ENCODE results near the gene RAB43. TPM values are rescaled to one million over a fixed set of nuclear protein-coding genes. Genes with fewer than 3 reads are reported as not detected.
"Not testable (repeated sequence)": the region's sequence is repeated elsewhere in the genome, so short reads cannot be mapped to it uniquely, and the experiment has no call there.

Gene RAB43
- total RNA-seq, 6 experiments from 2014 or later: 17.1 to 28.0 (median 22.0) TPM

- no peak for DNase-seq
- Mint-ChIP-seq H3K27me3 (ENCODE audit: insufficient read depth) (no peaks in the 10 kb centered on the region), H3K27ac (no peak overlapping the region), H3K9me3 (no peaks in the 10 kb centered on the region), H3K36me3 (ENCODE audit: low read depth) (peaks cover 12% of the 10 kb centered on the region; the same call in 1 of the 2 replicates), H3K4me3 (no peak overlapping the region), H3K4me1 (ENCODE audit: low read depth) (peaks cover 13% of the 10 kb centered on the region)
- TF ChIP-seq, protein P1, sequence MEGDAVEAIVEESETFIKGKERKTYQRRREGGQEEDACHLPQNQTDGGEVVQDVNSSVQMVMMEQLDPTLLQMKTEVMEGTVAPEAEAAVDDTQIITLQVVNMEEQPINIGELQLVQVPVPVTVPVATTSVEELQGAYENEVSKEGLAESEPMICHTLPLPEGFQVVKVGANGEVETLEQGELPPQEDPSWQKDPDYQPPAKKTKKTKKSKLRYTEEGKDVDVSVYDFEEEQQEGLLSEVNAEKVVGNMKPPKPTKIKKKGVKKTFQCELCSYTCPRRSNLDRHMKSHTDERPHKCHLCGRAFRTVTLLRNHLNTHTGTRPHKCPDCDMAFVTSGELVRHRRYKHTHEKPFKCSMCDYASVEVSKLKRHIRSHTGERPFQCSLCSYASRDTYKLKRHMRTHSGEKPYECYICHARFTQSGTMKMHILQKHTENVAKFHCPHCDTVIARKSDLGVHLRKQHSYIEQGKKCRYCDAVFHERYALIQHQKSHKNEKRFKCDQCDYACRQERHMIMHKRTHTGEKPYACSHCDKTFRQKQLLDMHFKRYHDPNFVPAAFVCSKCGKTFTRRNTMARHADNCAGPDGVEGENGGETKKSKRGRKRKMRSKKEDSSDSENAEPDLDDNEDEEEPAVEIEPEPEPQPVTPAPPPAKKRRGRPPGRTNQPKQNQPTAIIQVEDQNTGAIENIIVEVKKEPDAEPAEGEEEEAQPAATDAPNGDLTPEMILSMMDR (IDR thresholded peaks at IDR 0.05): no peak
These were observed 9.1 kb downstream of the RAB43 start for GRCh38 chr3:129112308-129113052.

GRCh38 chr3:129111076-129111780 lies 10.4 kb downstream of the RAB43 start:
- H3K36me3 Mint-ChIP-seq (ENCODE audit: low read depth): peaks cover 12% of the 10 kb centered on the region; the same call in 1 of the 2 replicates
- H3K27ac Mint-ChIP-seq; H3K27me3 Mint-ChIP-seq (ENCODE audit: insufficient read depth); DNase-seq; H3K9me3 Mint-ChIP-seq; H3K4me3 Mint-ChIP-seq; H3K4me1 Mint-ChIP-seq (ENCODE audit: low read depth): not testable (repeated sequence)

GRCh38 chr3:129107793-129108192 lies 13.8 kb downstream of the RAB43 start:
- Mint-ChIP-seq H3K36me3 (ENCODE audit: low read depth) (peaks cover 12% of the 10 kb centered on the region; the same call in 1 of the 2 replicates), H3K4me3 (no peak overlapping the region), H3K27ac (no peak overlapping the region), H3K27me3 (ENCODE audit: insufficient read depth) (no peaks in the 10 kb centered on the region), H3K9me3 (no peaks in the 10 kb centered on the region), H3K4me1 (ENCODE audit: low read depth) (no peaks in the 10 kb centered on the region)
- TF ChIP-seq, protein P1 (IDR thresholded peaks at IDR 0.05): no peak
- no peak for DNase-seq

GRCh38 chr3:129106866-129107565 lies 14.6 kb downstream of the RAB43 start:
- TF ChIP-seq, protein P1 (IDR thresholded peaks at IDR 0.05): no peak
- Mint-ChIP-seq H3K4me1 (ENCODE audit: low read depth) (no peaks in the 10 kb centered on the region), H3K4me3 (no peak overlapping the region), H3K36me3 (ENCODE audit: low read depth) (peaks cover 12% of the 10 kb centered on the region; the same call in 1 of the 2 replicates), H3K9me3 (no peaks in the 10 kb centered on the region), H3K27me3 (ENCODE audit: insufficient read depth) (no peaks in the 10 kb centered on the region; the same call in 1 of the 2 replicates), H3K27ac (no peak overlapping the region)
- no peak for DNase-seq

DNA sequence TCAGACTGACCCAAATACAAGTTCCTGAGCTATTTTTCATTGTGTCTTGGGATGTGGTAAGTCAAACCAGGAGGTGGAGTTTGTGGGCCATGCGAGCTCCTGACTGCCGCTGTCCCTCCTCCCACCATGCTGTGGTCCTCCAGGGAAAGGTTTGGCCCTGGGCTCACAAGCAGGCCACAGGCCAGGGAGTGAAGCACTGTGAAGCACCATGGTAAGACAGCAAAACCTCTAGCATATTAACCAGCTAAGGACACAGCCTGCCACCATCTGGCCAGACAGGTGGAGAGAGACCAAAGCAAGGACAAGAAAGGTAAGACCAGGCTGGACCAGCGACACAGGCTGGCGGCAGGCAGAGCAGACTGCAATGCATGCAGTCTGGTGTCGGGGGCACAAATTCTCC lies 15.3 kb downstream of the RAB43 start:
- H3K27ac Mint-ChIP-seq: no peak overlapping the region
- H3K36me3 Mint-ChIP-seq (ENCODE audit: low read depth): peaks cover 12% of the 10 kb centered on the region; the same call in 1 of the 2 replicates
- H3K27me3 Mint-ChIP-seq (ENCODE audit: insufficient read depth): no peaks in the 10 kb centered on the region; the same call in 1 of the 2 replicates
- H3K9me3 Mint-ChIP-seq: no peaks in the 10 kb centered on the region
- no peak overlapping the region for H3K4me3 Mint-ChIP-seq
- TF ChIP-seq, protein P1 (IDR thresholded peaks at IDR 0.05): no peak
- no peaks in the 10 kb centered on the region for H3K4me1 Mint-ChIP-seq (ENCODE audit: low read depth)
- no peak for DNase-seq
